ENCODE measurements around the gene NXPH4. TPM values are rescaled to one million over a fixed set of nuclear protein-coding genes. Genes with fewer than 3 reads are reported as not detected.

NXPH4 gene
- total and polyA plus RNA-seq, 4 donors: 0.15 to 0.94 (median 0.48) TPM

DNA sequence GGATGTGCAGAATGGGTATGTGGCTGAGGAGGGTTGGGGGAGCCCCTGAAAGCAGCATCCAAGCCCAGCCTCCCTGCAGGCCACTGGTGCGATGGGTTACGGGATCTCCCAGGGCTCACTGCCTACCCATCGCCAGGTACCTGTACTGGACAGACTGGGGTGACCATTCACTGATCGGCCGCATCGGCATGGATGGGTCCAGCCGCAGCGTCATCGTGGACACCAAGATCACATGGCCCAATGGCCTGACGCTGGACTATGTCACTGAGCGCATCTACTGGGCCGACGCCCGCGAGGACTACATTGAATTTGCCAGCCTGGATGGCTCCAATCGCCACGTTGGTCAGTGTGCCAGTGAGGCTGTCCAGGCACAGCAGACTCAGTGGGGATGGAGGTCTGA lies 18.3 kb upstream of the NXPH4 start:
- H3K27ac ChIP-seq (ENCODE audit: low read depth in 1 of 2, low read length in 1 of 2): no peak overlapping the region
- H3K9me3 ChIP-seq (ENCODE audit: control insufficient read depth in 4 of 4, insufficient read depth in 3 of 4, low read length in 3 of 4): no peaks in the 10 kb centered on the region
- no peak overlapping the region for H3K9ac ChIP-seq (ENCODE audit: insufficient read depth in 1 of 2, low read length in 2 of 2)
- peaks cover 0 to 83% (median 54%) of the 10 kb centered on the region in 4 donors for H3K36me3 ChIP-seq (ENCODE audit: control insufficient read depth in 4 of 4, insufficient read depth in 4 of 4, low read length in 4 of 4)
- H3K4me3 ChIP-seq: no peak overlapping the region
- DNase-seq (no peak), ATAC-seq (ENCODE audit: insufficient read depth, low FRiP score) (no peak)
- H3K27me3 ChIP-seq (ENCODE audit: control insufficient read depth in 3 of 3, insufficient read depth in 3 of 3, low read length in 2 of 3): no peaks in the 10 kb centered on the region
- H3K4me1 ChIP-seq (ENCODE audit: control insufficient read depth in 5 of 5, insufficient read depth in 5 of 5, low read length in 5 of 5): no peaks in the 10 kb centered on the region
- 94 to 97% methylated on average over 17 of the region's 17 CpGs for WGBS, 2 donors
- no peak for TF ChIP-seq CTCF (IDR thresholded peaks at IDR 0.05; ENCODE audit: control extremely low read depth, extremely low read depth)

DNA sequence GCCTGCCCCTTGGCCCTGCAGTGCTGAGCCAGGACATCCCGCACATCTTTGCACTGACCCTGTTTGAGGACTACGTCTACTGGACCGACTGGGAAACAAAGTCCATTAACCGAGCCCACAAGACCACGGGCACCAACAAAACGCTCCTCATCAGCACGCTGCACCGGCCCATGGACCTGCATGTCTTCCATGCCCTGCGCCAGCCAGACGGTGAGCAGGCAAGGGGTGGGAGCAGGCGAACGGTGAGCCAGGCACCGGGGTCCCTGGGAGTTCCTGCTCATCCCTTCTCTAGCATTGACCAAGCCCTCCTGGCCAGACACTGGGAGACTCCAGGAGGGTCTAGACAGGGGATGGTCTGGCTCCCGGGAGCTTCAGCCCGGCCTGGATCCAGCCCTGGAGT lies 17.4 kb upstream of the NXPH4 start:
- Histone ChIP-seq H3K36me3 (ENCODE audit: control insufficient read depth in 4 of 4, insufficient read depth in 4 of 4, low read length in 4 of 4) (peaks cover 0 to 83% (median 52%) of the 10 kb centered on the region in 4 donors), H3K4me3 (no peak overlapping the region), H3K9me3 (ENCODE audit: control insufficient read depth in 4 of 4, insufficient read depth in 3 of 4, low read length in 3 of 4) (no peaks in the 10 kb centered on the region), H3K27me3 (ENCODE audit: control insufficient read depth in 3 of 3, insufficient read depth in 3 of 3, low read length in 2 of 3) (no peaks in the 10 kb centered on the region), H3K27ac (ENCODE audit: low read depth in 1 of 2, low read length in 1 of 2) (no peak overlapping the region), H3K4me1 (ENCODE audit: control insufficient read depth in 5 of 5, insufficient read depth in 5 of 5, low read length in 5 of 5) (no peaks in the 10 kb centered on the region), H3K9ac (ENCODE audit: insufficient read depth in 1 of 2, low read length in 2 of 2) (no peak overlapping the region)
- TF ChIP-seq CTCF (IDR thresholded peaks at IDR 0.05; ENCODE audit: control extremely low read depth, extremely low read depth): no peak
- DNase-seq (no peak), ATAC-seq (ENCODE audit: insufficient read depth, low FRiP score) (no peak)
- WGBS, 2 donors: 87 to 92% methylated on average over 15 of the region's 15 CpGs

DNA sequence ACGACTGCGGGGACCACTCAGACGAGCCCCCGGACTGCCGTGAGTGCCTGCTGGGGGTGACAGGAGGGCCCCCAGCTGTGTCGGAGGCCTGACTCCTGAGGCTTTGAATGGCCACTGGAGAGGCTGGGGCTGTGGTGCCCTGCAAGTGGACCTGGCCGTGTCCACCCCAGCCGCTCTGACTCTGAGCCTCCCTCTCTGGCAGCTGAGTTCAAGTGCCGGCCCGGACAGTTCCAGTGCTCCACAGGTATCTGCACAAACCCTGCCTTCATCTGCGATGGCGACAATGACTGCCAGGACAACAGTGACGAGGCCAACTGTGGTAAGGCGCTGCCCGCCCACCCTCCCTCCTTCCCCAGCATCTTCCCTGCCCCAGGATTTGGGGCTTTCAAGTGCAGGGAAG lies 16.1 kb upstream of the NXPH4 start:
- no peak overlapping the region for H3K9ac ChIP-seq (ENCODE audit: insufficient read depth in 1 of 2, low read length in 2 of 2)
- no peaks in the 10 kb centered on the region for H3K4me1 ChIP-seq (ENCODE audit: control insufficient read depth in 5 of 5, insufficient read depth in 5 of 5, low read length in 5 of 5)
- no peak for DNase-seq
- peaks cover 0 to 84% (median 51%) of the 10 kb centered on the region in 4 donors for H3K36me3 ChIP-seq (ENCODE audit: control insufficient read depth in 4 of 4, insufficient read depth in 4 of 4, low read length in 4 of 4)
- H3K4me3 ChIP-seq: no peak overlapping the region
- TF ChIP-seq CTCF (IDR thresholded peaks at IDR 0.05; ENCODE audit: control extremely low read depth, extremely low read depth): no peak
- no peak for ATAC-seq (ENCODE audit: insufficient read depth, low FRiP score)
- H3K27ac ChIP-seq (ENCODE audit: low read depth in 1 of 2, low read length in 1 of 2): no peak overlapping the region
- no peaks in the 10 kb centered on the region for H3K27me3 ChIP-seq (ENCODE audit: control insufficient read depth in 3 of 3, insufficient read depth in 3 of 3, low read length in 2 of 3)
- 94 to 95% methylated on average over 15 of the region's 15 CpGs for WGBS, 2 donors
- no peaks in the 10 kb centered on the region for H3K9me3 ChIP-seq (ENCODE audit: control insufficient read depth in 4 of 4, insufficient read depth in 3 of 4, low read length in 3 of 4)

GRCh38 chr12:57201219-57201618 lies 15.4 kb upstream of the NXPH4 start:
- ATAC-seq (ENCODE audit: insufficient read depth, low FRiP score): no peak

More at GRCh38 chr12:57201219-57201618, 15.4 kb upstream of the NXPH4 start:
- no peak for TF ChIP-seq CTCF (IDR thresholded peaks at IDR 0.05; ENCODE audit: control extremely low read depth, extremely low read depth)
- H3K36me3 ChIP-seq (ENCODE audit: control insufficient read depth in 4 of 4, insufficient read depth in 4 of 4, low read length in 4 of 4): peaks cover 0 to 83% (median 52%) of the 10 kb centered on the region in 4 donors
- WGBS, 2 donors: 84 to 88% methylated on average over 8 of the region's 8 CpGs
- no peaks in the 10 kb centered on the region for H3K27me3 ChIP-seq (ENCODE audit: control insufficient read depth in 3 of 3, insufficient read depth in 3 of 3, low read length in 2 of 3)
- no peaks in the 10 kb centered on the region for H3K9me3 ChIP-seq (ENCODE audit: control insufficient read depth in 4 of 4, insufficient read depth in 3 of 4, low read length in 3 of 4)
- H3K4me3 ChIP-seq: no peak overlapping the region
- no peaks in the 10 kb centered on the region for H3K4me1 ChIP-seq (ENCODE audit: control insufficient read depth in 5 of 5, insufficient read depth in 5 of 5, low read length in 5 of 5)
- DNase-seq: no peak
- no peak overlapping the region for H3K27ac ChIP-seq (ENCODE audit: low read depth in 1 of 2, low read length in 1 of 2)
- no peak overlapping the region for H3K9ac ChIP-seq (ENCODE audit: insufficient read depth in 1 of 2, low read length in 2 of 2)
